ENCODE data around the gene SURF6. TPM values are rescaled to one million over a fixed set of nuclear protein-coding genes. Genes with fewer than 3 reads are reported as not detected.

The SURF6 gene
- total RNA-seq, 1 experiment from 2014 or later: 32.4 TPM

DNA sequence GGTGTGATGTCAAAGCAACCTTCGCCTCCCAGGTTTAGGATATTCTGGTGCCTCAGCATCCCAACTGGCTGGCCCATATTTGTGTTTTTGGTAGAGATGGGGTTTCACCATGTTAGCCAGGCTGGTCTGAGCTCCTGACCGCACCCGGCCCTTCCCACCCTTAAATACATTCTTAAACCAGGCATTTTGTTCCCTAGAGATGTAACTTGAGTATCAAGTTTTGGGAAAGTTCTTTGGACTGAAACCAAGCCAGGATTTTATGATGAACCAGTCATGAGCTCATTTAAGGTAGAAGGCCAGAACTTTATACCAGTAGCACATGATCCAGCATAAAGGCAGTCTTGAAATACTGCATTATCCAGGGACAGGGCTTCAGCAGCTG lies 15.5 kb upstream of the SURF6 start:
- Mint-ChIP-seq H3K27ac (ENCODE audit: unreplicated experiment) (no peak overlapping the region), H3K9me3 (ENCODE audit: unreplicated experiment) (no peaks in the 10 kb centered on the region), H3K36me3 (ENCODE audit: insufficient read depth, unreplicated experiment) (peaks cover 90% of the 10 kb centered on the region), H3K4me1 (ENCODE audit: low read depth, unreplicated experiment) (peaks cover 8% of the 10 kb centered on the region), H3K27me3 (ENCODE audit: insufficient read depth, unreplicated experiment) (no peaks in the 10 kb centered on the region), H3K4me3 (ENCODE audit: unreplicated experiment) (no peak overlapping the region)
- intact Hi-C loops (cut with micrococcal nuclease; ENCODE audit: unreplicated experiment): no loop called here
- BruUV-seq (replicated peaks): no TSS peak
- no peak for DNase-seq
- Histone ChIP-seq H3K4me3 (ENCODE audit: low read depth, low read length) (no peak overlapping the region), H3K36me3 (ENCODE audit: control insufficient read depth, insufficient read depth, low read length) (peaks cover 16% of the 10 kb centered on the region), H3K27me3 (replicated peaks; ENCODE audit: control insufficient read depth, insufficient read depth, low read length) (no peaks in the 10 kb centered on the region), H3K4me1 (peaks cover 12% of the 10 kb centered on the region), H3K9me3 (no peaks in the 10 kb centered on the region)
- ChIA-PET POLR2A (interaction anchor here (0.6 to 1.1 kb wide), 2 partner anchors 14 to 706 kb away, joined by 4 to 5 read pairs; no protein-coding TSS in a partner anchor), CTCF (no interaction called here)
- TF ChIP-seq, protein P1, sequence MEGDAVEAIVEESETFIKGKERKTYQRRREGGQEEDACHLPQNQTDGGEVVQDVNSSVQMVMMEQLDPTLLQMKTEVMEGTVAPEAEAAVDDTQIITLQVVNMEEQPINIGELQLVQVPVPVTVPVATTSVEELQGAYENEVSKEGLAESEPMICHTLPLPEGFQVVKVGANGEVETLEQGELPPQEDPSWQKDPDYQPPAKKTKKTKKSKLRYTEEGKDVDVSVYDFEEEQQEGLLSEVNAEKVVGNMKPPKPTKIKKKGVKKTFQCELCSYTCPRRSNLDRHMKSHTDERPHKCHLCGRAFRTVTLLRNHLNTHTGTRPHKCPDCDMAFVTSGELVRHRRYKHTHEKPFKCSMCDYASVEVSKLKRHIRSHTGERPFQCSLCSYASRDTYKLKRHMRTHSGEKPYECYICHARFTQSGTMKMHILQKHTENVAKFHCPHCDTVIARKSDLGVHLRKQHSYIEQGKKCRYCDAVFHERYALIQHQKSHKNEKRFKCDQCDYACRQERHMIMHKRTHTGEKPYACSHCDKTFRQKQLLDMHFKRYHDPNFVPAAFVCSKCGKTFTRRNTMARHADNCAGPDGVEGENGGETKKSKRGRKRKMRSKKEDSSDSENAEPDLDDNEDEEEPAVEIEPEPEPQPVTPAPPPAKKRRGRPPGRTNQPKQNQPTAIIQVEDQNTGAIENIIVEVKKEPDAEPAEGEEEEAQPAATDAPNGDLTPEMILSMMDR (IDR thresholded peaks at IDR 0.05; ENCODE audit: insufficient read depth in 1 of 2, low read depth in 1 of 2, low read length in 1 of 2, severe bottlenecking in 1 of 2, unreplicated experiment in 1 of 2): no peak

DNA sequence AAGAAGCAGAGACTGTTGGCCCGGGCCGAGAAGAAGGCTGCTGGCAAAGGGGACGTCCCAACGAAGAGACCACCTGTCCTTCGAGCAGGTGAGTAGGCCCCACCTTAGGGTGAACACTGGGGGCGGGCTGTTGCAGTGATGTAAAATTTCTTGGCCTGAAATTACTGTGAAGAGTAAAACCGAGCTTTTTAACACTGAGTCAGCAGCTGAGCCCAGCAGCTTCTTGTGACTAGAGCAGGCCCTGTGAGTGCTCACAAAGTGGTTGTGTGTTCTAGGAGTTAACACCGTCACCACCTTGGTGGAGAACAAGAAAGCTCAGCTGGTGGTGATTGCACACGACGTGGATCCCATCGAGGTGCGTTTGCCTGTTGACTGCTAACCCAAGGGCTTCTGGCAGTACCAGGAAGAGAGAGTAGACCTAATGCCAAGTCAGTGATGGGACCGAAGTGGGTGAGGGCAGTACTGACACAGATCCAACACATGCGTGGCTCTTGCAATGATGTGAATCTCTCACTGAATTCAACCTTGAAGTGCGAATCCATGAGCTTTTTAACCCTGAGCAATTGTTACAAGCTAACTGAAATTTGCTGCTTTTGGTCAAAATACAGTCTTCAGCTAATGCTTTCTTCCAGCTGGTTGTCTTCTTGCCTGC lies 14.1 kb upstream of the SURF6 start:
- BruUV-seq (replicated peaks): no TSS peak
- POLR2A ChIA-PET: no interaction called here
- Mint-ChIP-seq H3K4me3 (ENCODE audit: unreplicated experiment) (peak overlapping the region; percentile 90), H3K9me3 (ENCODE audit: unreplicated experiment) (no peaks in the 10 kb centered on the region), H3K4me1 (ENCODE audit: low read depth, unreplicated experiment) (peaks cover 13% of the 10 kb centered on the region), H3K36me3 (ENCODE audit: insufficient read depth, unreplicated experiment) (peaks cover 89% of the 10 kb centered on the region), H3K27me3 (ENCODE audit: insufficient read depth, unreplicated experiment) (no peaks in the 10 kb centered on the region), H3K27ac (ENCODE audit: unreplicated experiment) (no peak overlapping the region)
- Histone ChIP-seq H3K9me3 (no peaks in the 10 kb centered on the region), H3K36me3 (ENCODE audit: control insufficient read depth, insufficient read depth, low read length) (peaks cover 20% of the 10 kb centered on the region), H3K4me3 (ENCODE audit: low read depth, low read length) (no peak overlapping the region), H3K27me3 (replicated peaks; ENCODE audit: control insufficient read depth, insufficient read depth, low read length) (no peaks in the 10 kb centered on the region), H3K4me1 (peaks cover 12% of the 10 kb centered on the region)
- TF ChIP-seq, protein P1 (IDR thresholded peaks at IDR 0.05; ENCODE audit: insufficient read depth in 1 of 2, low read depth in 1 of 2, low read length in 1 of 2, severe bottlenecking in 1 of 2, unreplicated experiment in 1 of 2): no peak
- CTCF ChIA-PET: interaction anchor here (0.5 kb wide), 1 partner anchor 110 kb away, joined by 4 read pairs; the partner anchor contains the start of gene CACFD1
- no peak for DNase-seq
- intact Hi-C loops (cut with micrococcal nuclease; ENCODE audit: unreplicated experiment): no loop called here

DNA sequence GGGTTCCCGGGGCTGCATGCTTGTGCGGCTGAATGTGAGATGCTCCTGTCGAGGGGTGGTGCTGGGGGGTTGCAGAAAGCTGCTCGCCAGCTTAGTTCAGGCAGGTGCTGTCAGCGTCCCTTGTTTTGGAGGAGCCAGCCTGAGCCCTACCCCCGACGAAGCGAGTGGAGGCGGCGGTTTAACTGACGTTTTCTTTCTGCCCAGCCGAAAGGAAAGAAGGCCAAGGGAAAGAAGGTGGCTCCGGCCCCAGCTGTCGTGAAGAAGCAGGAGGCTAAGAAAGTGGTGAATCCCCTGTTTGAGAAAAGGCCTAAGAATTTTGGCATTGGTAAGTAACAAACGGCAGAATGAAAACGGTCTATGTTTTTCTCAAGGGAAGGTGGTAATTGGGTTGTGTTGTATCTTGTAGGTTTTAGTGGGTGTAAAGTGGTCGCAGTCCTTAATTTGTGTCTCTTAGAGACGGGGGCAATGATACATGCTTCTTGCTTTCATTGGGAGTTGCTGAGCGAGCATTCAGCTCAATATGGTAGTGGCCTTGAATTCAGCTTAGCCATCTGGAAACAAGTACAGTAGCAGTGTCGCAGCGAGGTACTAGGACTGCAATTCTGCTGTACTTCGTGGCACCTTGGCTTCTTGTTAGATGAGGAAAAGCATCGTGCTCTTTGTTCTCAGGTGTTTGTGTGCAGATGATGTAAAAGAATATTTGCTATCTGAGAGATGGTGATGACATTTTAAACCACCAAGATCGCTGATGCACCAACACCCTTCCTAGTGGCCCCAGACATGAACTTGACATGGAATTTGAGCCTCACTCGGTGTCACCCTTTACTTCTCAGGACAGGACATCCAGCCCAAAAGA lies 13.0 kb upstream of the SURF6 start:
- Mint-ChIP-seq H3K27me3 (ENCODE audit: insufficient read depth, unreplicated experiment) (no peaks in the 10 kb centered on the region), H3K4me3 (ENCODE audit: unreplicated experiment) (peak overlapping the region; percentile 90), H3K27ac (ENCODE audit: unreplicated experiment) (peak overlapping the region; percentile 98), H3K4me1 (ENCODE audit: low read depth, unreplicated experiment) (peaks cover 13% of the 10 kb centered on the region), H3K9me3 (ENCODE audit: unreplicated experiment) (no peaks in the 10 kb centered on the region), H3K36me3 (ENCODE audit: insufficient read depth, unreplicated experiment) (peaks cover 83% of the 10 kb centered on the region)
- Histone ChIP-seq H3K36me3 (ENCODE audit: control insufficient read depth, insufficient read depth, low read length) (peaks cover 20% of the 10 kb centered on the region), H3K9me3 (no peaks in the 10 kb centered on the region), H3K4me1 (peaks cover 10% of the 10 kb centered on the region), H3K4me3 (ENCODE audit: low read depth, low read length) (peak overlapping the region; percentile 85), H3K27me3 (replicated peaks; ENCODE audit: control insufficient read depth, insufficient read depth, low read length) (no peaks in the 10 kb centered on the region)
- ChIA-PET POLR2A (interaction anchor here (1.2 to 1.7 kb wide), 4 partner anchors 8 to 161 kb away, joined by 6 to 19 read pairs (median 14); partner anchors contain the start of genes CACFD1, SURF1 and SURF2), CTCF (interaction anchor here (0.8 to 1.1 kb wide), 5 partner anchors 8 to 163 kb away, joined by 3 to 9 read pairs (median 7); partner anchors contain the start of genes CACFD1, SLC2A6, SURF1 and SURF2)
- TF ChIP-seq, protein P1 (IDR thresholded peaks at IDR 0.05; ENCODE audit: insufficient read depth in 1 of 2, low read depth in 1 of 2, low read length in 1 of 2, severe bottlenecking in 1 of 2, unreplicated experiment in 1 of 2): no peak
- no peak for DNase-seq
- TSS peak; percentile 68 for BruUV-seq (replicated peaks)
- intact Hi-C loops (cut with micrococcal nuclease; ENCODE audit: unreplicated experiment): no loop called here
